ENCODE data around the gene NAALADL2. TPM values are rescaled to one million over a fixed set of nuclear protein-coding genes. Genes with fewer than 3 reads are reported as not detected.
"Not testable (repeated sequence)": the region's sequence is repeated elsewhere in the genome, so short reads cannot be mapped to it uniquely, and the experiment has no call there.

Gene NAALADL2
- total RNA-seq, 1 donor from 2014 or later, result 11.5 TPM

DNA sequence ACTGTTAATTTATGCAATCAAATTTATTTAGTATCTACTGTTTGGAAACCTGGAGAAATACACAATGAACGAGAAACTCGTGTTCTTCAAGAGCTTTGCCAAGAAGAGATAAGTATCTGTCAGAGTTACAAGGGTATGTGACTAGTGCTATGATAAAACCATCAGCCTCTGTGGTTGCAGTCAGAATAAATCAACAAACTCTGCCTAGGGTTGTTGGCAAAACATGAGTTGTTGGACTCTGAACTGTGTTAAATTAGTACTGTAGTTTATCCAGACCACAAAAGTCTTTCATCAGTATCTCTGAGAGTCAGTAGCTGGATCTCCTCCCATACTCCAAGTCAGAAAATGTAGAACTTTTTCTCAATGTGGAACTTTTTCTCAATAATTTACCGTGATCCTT lies 918.4 kb downstream of the NAALADL2 start:
- no peak overlapping the region for H3K27ac Mint-ChIP-seq
- Histone ChIP-seq H3K36me3 (no peaks in the 10 kb centered on the region), H3K27ac (no peak overlapping the region), H3F3A (ENCODE audit: low read depth) (no peaks in the 10 kb centered on the region), H3K27me3 (no peaks in the 10 kb centered on the region), H4K20me1 (ENCODE audit: low read depth) (no peaks in the 10 kb centered on the region), H3K9me3 (ENCODE audit: low read depth) (no peaks in the 10 kb centered on the region), H3K4me2 (no peak overlapping the region), H3K79me2 (ENCODE audit: low read depth) (no peaks in the 10 kb centered on the region), H3K9ac (no peak overlapping the region), H3K4me1 (peaks cover 7% of the 10 kb centered on the region), H3K4me3 (no peak overlapping the region), H2AFZ (replicated peaks) (no peak overlapping the region)
- H3K36me3 Mint-ChIP-seq, result no peaks in the 10 kb centered on the region
- H3K27me3 Mint-ChIP-seq (ENCODE audit: insufficient read depth, low read depth), result no peaks in the 10 kb centered on the region
- DNase-seq (ENCODE audit: low spot score), result no peak
- H3K9me3 Mint-ChIP-seq, result no peaks in the 10 kb centered on the region
- no peaks in the 10 kb centered on the region for H3K4me1 Mint-ChIP-seq
- TF ChIP-seq EZH2phosphoT487 (IDR thresholded peaks at IDR 0.05) (no peak), EZH2 (IDR thresholded peaks at IDR 0.05) (no peak)
- TF ChIP-seq, protein P1, sequence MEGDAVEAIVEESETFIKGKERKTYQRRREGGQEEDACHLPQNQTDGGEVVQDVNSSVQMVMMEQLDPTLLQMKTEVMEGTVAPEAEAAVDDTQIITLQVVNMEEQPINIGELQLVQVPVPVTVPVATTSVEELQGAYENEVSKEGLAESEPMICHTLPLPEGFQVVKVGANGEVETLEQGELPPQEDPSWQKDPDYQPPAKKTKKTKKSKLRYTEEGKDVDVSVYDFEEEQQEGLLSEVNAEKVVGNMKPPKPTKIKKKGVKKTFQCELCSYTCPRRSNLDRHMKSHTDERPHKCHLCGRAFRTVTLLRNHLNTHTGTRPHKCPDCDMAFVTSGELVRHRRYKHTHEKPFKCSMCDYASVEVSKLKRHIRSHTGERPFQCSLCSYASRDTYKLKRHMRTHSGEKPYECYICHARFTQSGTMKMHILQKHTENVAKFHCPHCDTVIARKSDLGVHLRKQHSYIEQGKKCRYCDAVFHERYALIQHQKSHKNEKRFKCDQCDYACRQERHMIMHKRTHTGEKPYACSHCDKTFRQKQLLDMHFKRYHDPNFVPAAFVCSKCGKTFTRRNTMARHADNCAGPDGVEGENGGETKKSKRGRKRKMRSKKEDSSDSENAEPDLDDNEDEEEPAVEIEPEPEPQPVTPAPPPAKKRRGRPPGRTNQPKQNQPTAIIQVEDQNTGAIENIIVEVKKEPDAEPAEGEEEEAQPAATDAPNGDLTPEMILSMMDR (IDR thresholded peaks at IDR 0.05), result no peak
- H3K4me3 Mint-ChIP-seq, result no peak overlapping the region

DNA sequence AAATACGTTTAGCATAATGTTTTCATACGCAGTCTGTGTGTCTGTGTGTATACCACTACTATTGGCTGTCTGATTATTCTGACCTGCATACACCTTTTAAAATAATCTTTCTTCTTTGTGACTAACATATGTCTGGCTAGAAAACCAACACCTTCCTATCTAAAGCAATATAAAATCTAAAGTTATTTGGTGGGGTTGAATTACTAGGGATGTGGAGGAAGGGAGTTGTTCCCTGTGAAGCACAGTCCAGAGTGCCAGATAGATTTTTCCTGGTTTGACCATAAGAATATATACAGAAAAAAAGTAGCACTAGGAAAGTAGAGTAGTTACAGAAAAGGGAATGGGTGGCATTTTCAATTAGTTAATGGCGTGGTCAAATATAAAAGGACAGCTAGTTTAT lies 918.8 kb downstream of the NAALADL2 start:
- Histone ChIP-seq H3K9ac (no peak overlapping the region), H3K4me2 (no peak overlapping the region), H3K4me3 (no peak overlapping the region), H3K79me2 (ENCODE audit: low read depth) (no peaks in the 10 kb centered on the region), H3K27me3 (no peaks in the 10 kb centered on the region), H3K9me3 (ENCODE audit: low read depth) (no peaks in the 10 kb centered on the region), H2AFZ (replicated peaks) (no peak overlapping the region), H3K36me3 (no peaks in the 10 kb centered on the region), H3K27ac (no peak overlapping the region), H4K20me1 (ENCODE audit: low read depth) (no peaks in the 10 kb centered on the region), H3K4me1 (peaks cover 7% of the 10 kb centered on the region), H3F3A (ENCODE audit: low read depth) (no peaks in the 10 kb centered on the region)
- no peaks in the 10 kb centered on the region for H3K9me3 Mint-ChIP-seq
- no peaks in the 10 kb centered on the region for H3K27me3 Mint-ChIP-seq (ENCODE audit: insufficient read depth, low read depth)
- no peak overlapping the region for H3K27ac Mint-ChIP-seq
- DNase-seq (ENCODE audit: low spot score), result no peak
- H3K36me3 Mint-ChIP-seq, result no peaks in the 10 kb centered on the region
- TF ChIP-seq, protein P1 (IDR thresholded peaks at IDR 0.05), result no peak
- TF ChIP-seq EZH2phosphoT487 (IDR thresholded peaks at IDR 0.05) (no peak), EZH2 (IDR thresholded peaks at IDR 0.05) (no peak)
- no peaks in the 10 kb centered on the region for H3K4me1 Mint-ChIP-seq
- no peak overlapping the region for H3K4me3 Mint-ChIP-seq

DNA sequence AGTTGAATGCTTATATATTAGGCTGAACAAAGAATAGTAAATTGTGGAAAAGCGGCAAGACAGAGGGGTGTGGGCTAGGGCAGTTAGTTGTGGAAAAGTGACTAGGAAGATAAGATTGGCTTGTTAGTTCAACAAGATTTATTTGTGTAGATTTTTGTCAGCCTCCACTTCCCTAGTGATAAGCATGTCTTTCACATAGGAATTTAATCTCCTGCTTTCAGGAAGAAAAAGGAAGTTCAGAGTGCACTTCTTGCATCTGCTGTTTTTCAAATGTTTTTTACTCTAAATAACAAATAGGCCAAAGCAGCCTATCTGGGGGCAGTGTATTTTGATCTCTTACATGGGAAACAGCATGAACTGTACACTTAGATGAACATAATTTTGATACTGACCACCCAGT lies 919.9 kb downstream of the NAALADL2 start:
- Histone ChIP-seq H3K4me3 (no peak overlapping the region), H3K27ac (no peak overlapping the region), H3K9me3 (ENCODE audit: low read depth) (no peaks in the 10 kb centered on the region), H3K4me2 (no peak overlapping the region), H3K79me2 (ENCODE audit: low read depth) (no peaks in the 10 kb centered on the region), H3F3A (ENCODE audit: low read depth) (no peaks in the 10 kb centered on the region), H3K27me3 (no peaks in the 10 kb centered on the region), H3K4me1 (peaks cover 7% of the 10 kb centered on the region), H2AFZ (replicated peaks) (no peak overlapping the region), H3K36me3 (no peaks in the 10 kb centered on the region), H3K9ac (no peak overlapping the region), H4K20me1 (ENCODE audit: low read depth) (no peaks in the 10 kb centered on the region)
- H3K4me3 Mint-ChIP-seq, result no peak overlapping the region
- TF ChIP-seq EZH2 (IDR thresholded peaks at IDR 0.05), result no peak
- no peak for TF ChIP-seq EZH2phosphoT487 (IDR thresholded peaks at IDR 0.05)
- TF ChIP-seq, protein P1 (IDR thresholded peaks at IDR 0.05), result no peak
- no peaks in the 10 kb centered on the region for H3K4me1 Mint-ChIP-seq
- H3K27me3 Mint-ChIP-seq (ENCODE audit: insufficient read depth, low read depth), result no peaks in the 10 kb centered on the region
- H3K27ac Mint-ChIP-seq, result no peak overlapping the region
- no peaks in the 10 kb centered on the region for H3K9me3 Mint-ChIP-seq
- DNase-seq (ENCODE audit: low spot score), result no peak
- H3K36me3 Mint-ChIP-seq, result no peaks in the 10 kb centered on the region

DNA sequence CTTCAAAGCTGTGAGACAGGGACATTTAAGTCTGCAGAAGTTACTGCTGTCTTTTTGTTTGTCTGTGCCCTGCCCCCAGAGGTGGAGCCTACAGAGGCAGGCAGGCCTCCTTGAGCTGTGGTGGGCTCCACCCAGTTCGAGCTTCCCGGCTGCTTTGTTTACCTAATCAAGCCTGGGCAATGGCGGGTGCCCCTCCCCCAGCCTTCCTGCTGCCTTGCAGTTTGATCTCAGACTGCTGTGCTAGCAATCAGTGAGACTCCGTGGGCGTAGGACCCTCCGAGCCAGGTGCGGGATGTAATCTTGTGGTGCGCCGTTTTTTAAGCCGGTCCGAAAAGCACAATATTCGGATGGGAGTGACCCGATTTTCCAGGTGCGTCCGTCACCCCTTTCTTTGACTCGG lies 928.0 kb downstream of the NAALADL2 start:
- not testable (repeated sequence) for H3K4me2 ChIP-seq; H3K27ac ChIP-seq; H3K36me3 ChIP-seq; H3K27me3 ChIP-seq; H3K9me3 Mint-ChIP-seq; H3K9me3 ChIP-seq (ENCODE audit: low read depth); H4K20me1 ChIP-seq (ENCODE audit: low read depth); DNase-seq (ENCODE audit: low spot score); H3K4me1 Mint-ChIP-seq; H3K27ac Mint-ChIP-seq; H2AFZ ChIP-seq (replicated peaks); H3K79me2 ChIP-seq (ENCODE audit: low read depth); H3K9ac ChIP-seq; H3K4me3 Mint-ChIP-seq; H3K27me3 Mint-ChIP-seq (ENCODE audit: insufficient read depth, low read depth); H3K4me3 ChIP-seq; H3F3A ChIP-seq (ENCODE audit: low read depth); H3K4me1 ChIP-seq; H3K36me3 Mint-ChIP-seq

All from neural progenitor cell (in vitro differentiated cells).